Measurements from ENCODE around the gene ACACB. TPM values are rescaled to one million over a fixed set of nuclear protein-coding genes. Genes with fewer than 3 reads are reported as not detected.
A peak's percentile ranks its signal among the peaks of the same experiment; 100 is the strongest.

Gene ACACB
- total RNA-seq, 4 donors from 2014 or later: 56.0 to 179 (median 152) TPM

GRCh38 chr12:109310247-109311125, 194.1 kb downstream of the ACACB start:
- Histone ChIP-seq H3K27me3 (peaks cover 0 to 17% of the 10 kb centered on the region in 2 donors), H3K4me1 (peaks cover 3 to 17% (median 6%) of the 10 kb centered on the region in 4 donors), H3K36me3 (no peaks in the 10 kb centered on the region), H3K9me3 (no peaks in the 10 kb centered on the region), H3K27ac (no peak overlapping the region), H3K4me3 (peak overlapping the region in 3 of 4 donors; percentile 41 to 58 (median 49))
- DNase-seq: no peak
- TF ChIP-seq CTCF (IDR thresholded peaks at IDR 0.05) (no peak), POLR2A (IDR thresholded peaks at IDR 0.05) (no peak)

Other genes with a start within 250 kb of the ACACB start
- gene DAO, start 236.5 kb upstream of the ACACB start, total RNA-seq: 1 to 10 TPM in 1 of 4 donors, not detected in 3; 1.2 TPM
- 1 to 10 TPM in 1 of 4 donors, under 1 TPM in 1, not detected in 2; 0.18 to 1.2 TPM for gene SVOP, start 95.5 kb upstream of the ACACB start, total RNA-seq
- gene USP30, start 64.0 kb upstream of the ACACB start, total RNA-seq: 10 to 100 TPM in 3 of 4 donors, 1 to 10 TPM in 1; 7.4 to 45.4 (median 34.5) TPM
- 10 to 100 TPM in 1 of 4 donors, 1 to 10 TPM in 3; 5.2 to 26.4 (median 7.3) TPM for gene ALKBH2, start 23.1 kb upstream of the ACACB start, total RNA-seq
- gene UNG, start 19.0 kb upstream of the ACACB start, total RNA-seq: 10 to 100 TPM; 19.0 to 58.6 (median 21.3) TPM
- gene FOXN4, start 192.7 kb downstream of the ACACB start, total RNA-seq: not detected
- gene MYO1H, start 231.3 kb downstream of the ACACB start, total RNA-seq: not detected

Data from Peyer's patch (tissue), 4 donors.